Mesodermal cell (in vitro differentiated cells): ENCODE results near the gene IQGAP1. TPM values are rescaled to one million over a fixed set of nuclear protein-coding genes. Genes with fewer than 3 reads are reported as not detected.
"Not testable (repeated sequence)": the region's sequence is repeated elsewhere in the genome, so short reads cannot be mapped to it uniquely, and the experiment has no call there.

Experiments
- H3K27ac ChIP-seq: 2 replicates; pipeline ENCODE4 v1.7.0; 2013; ENCODE audit warnings: mild to moderate bottlenecking, low read depth, low read length, moderate library complexity; ENCODE audit not compliant: severe bottlenecking
- H3K36me3 ChIP-seq: 2 replicates; pipeline ENCODE4 v1.7.1; 2013; ENCODE audit warnings: mild to moderate bottlenecking, low read length, moderate library complexity; ENCODE audit not compliant: control insufficient read depth, insufficient read depth
- H3K4me1 ChIP-seq: one replicate; pipeline ENCODE4 v1.7.1; 2013; ENCODE audit warnings: mild to moderate bottlenecking, low read length; ENCODE audit not compliant: insufficient read depth, control insufficient read depth, poor library complexity, severe bottlenecking
- H3K4me3 ChIP-seq: 2 replicates; pipeline ENCODE4 v1.7.0; 2013; ENCODE audit warnings: low read length, control low read depth, mild to moderate bottlenecking; ENCODE audit not compliant: insufficient read depth, poor library complexity, severe bottlenecking; ENCODE audit errors: extremely low read depth
- H3K9me3 ChIP-seq: 2 replicates; pipeline ENCODE4 v1.7.1; 2013; ENCODE audit warnings: mild to moderate bottlenecking, low read length, moderate library complexity; ENCODE audit not compliant: control insufficient read depth
- WGBS, 2 experiments: methylation state at CpG; one replicate each; pipeline ENCODE4 v1.1.5; 2013; ENCODE audit warnings: missing lambda C conversion rate in 2 of 2; ENCODE audit not compliant: insufficient coverage in 2 of 2; 5-methylcytosine and 5-hydroxymethylcytosine counted together
- polyA plus RNA-seq, 2 experiments: library from polyadenylated mRNA; stranded (reverse); fragments of 50-300 nt; gene quantifications; one replicate each; pipeline ENCODE4 v1.2.3, GENCODE V29; 2013

The IQGAP1 gene
- polyA plus RNA-seq (2013, experiment 1 of 2) = 104 TPM
- 110 TPM for polyA plus RNA-seq (2013, experiment 2 of 2)

- H3K4me3 ChIP-seq = peak within 1 kb of the TSS; percentile 87
- peak within 1 kb of the TSS; percentile 81 for H3K27ac ChIP-seq
These were observed at the start of gene IQGAP1 for GRCh38 chr15:90387534-90388461. Gene IQGAP1, plus strand, starts transcription at chr15:90388242. Its CDS starts 100 bp downstream, at chr15:90388342.

GRCh38 chr15:90338532-90338931 is 49.5 kb upstream of the IQGAP1 start:
- H3K36me3 ChIP-seq = no peaks in the 10 kb centered on the region
- WGBS, 2 experiments = no CpG with 5 or more reads among the region's 1 CpG

More at GRCh38 chr15:90387534-90388461, at the start of gene IQGAP1:
- 8 to 14% methylated on average over 38 to 55 of the region's 62 CpGs for WGBS, 2 experiments
- peaks cover 21% of the 10 kb centered on the region for H3K4me1 ChIP-seq
- peaks cover 17% of the 10 kb centered on the region for H3K36me3 ChIP-seq
- H3K9me3 ChIP-seq = no peaks in the 10 kb centered on the region

GRCh38 chr15:90340345-90340744 is 47.7 kb upstream of the IQGAP1 start:
- Histone ChIP-seq H3K4me3 (no peak overlapping the region), H3K27ac (no peak overlapping the region), H3K36me3 (no peaks in the 10 kb centered on the region), H3K4me1 (peaks cover 4% of the 10 kb centered on the region), H3K9me3 (no peaks in the 10 kb centered on the region)
- 53 to 62% methylated on average over 5 to 6 of the region's 6 CpGs for WGBS, 2 experiments

More at GRCh38 chr15:90338532-90338931, 49.5 kb upstream of the IQGAP1 start:
- Histone ChIP-seq H3K9me3 (no peaks in the 10 kb centered on the region), H3K4me1 (peaks cover 4% of the 10 kb centered on the region), H3K4me3 (no peak overlapping the region), H3K27ac (no peak overlapping the region)

- no peaks in the 10 kb centered on the region for H3K9me3 ChIP-seq
- no peak overlapping the region for H3K27ac ChIP-seq
- no peaks in the 10 kb centered on the region for H3K36me3 ChIP-seq
- H3K4me1 ChIP-seq = no peaks in the 10 kb centered on the region
- 96 to 99% methylated on average over 5 of the region's 5 CpGs for WGBS, 2 experiments
- no peak overlapping the region for H3K4me3 ChIP-seq
These were observed 44.7 kb upstream of the IQGAP1 start for GRCh38 chr15:90343302-90343790.

GRCh38 chr15:90344662-90345061 is 43.4 kb upstream of the IQGAP1 start:
- Histone ChIP-seq H3K4me3 (no peak overlapping the region), H3K9me3 (no peaks in the 10 kb centered on the region), H3K36me3 (no peaks in the 10 kb centered on the region), H3K4me1 (no peaks in the 10 kb centered on the region), H3K27ac (no peak overlapping the region)
- WGBS, 2 experiments = 100% methylated on average over 1 of the region's 1 CpG; no CpG with 5 or more reads in 1 of the 2 experiments

- no peak overlapping the region for H3K27ac ChIP-seq
- no peaks in the 10 kb centered on the region for H3K36me3 ChIP-seq
- no peak overlapping the region for H3K4me3 ChIP-seq
- 37% methylated on average over 2 of the region's 2 CpGs; no CpG with 5 or more reads in 1 of the 2 experiments for WGBS, 2 experiments
- H3K4me1 ChIP-seq = no peaks in the 10 kb centered on the region
- H3K9me3 ChIP-seq = no peaks in the 10 kb centered on the region
These were observed 42.2 kb upstream of the IQGAP1 start for GRCh38 chr15:90345857-90346256.

- WGBS, 2 experiments = no CpG with 5 or more reads among the region's 1 CpG
- not testable (repeated sequence) for H3K4me1 ChIP-seq, H3K27ac ChIP-seq, H3K9me3 ChIP-seq, H3K36me3 ChIP-seq, H3K4me3 ChIP-seq
These were observed 40.5 kb upstream of the IQGAP1 start for GRCh38 chr15:90347431-90348065.

GRCh38 chr15:90348456-90348855 is 39.6 kb upstream of the IQGAP1 start:
- H3K27ac ChIP-seq = no peak overlapping the region
- 84 to 86% methylated on average over 5 of the region's 6 CpGs for WGBS, 2 experiments
- H3K36me3 ChIP-seq = no peaks in the 10 kb centered on the region
- no peaks in the 10 kb centered on the region for H3K4me1 ChIP-seq
- H3K4me3 ChIP-seq = no peak overlapping the region
- no peaks in the 10 kb centered on the region for H3K9me3 ChIP-seq

- H3K4me3 ChIP-seq = no peak overlapping the region
- no peaks in the 10 kb centered on the region for H3K9me3 ChIP-seq
- 96 to 98% methylated on average over 16 to 21 of the region's 21 CpGs for WGBS, 2 experiments
- no peaks in the 10 kb centered on the region for H3K4me1 ChIP-seq
- no peaks in the 10 kb centered on the region for H3K36me3 ChIP-seq
- H3K27ac ChIP-seq = no peak overlapping the region
These were observed 39.0 kb upstream of the IQGAP1 start for GRCh38 chr15:90349072-90349471.

GRCh38 chr15:90349821-90350220 is 38.2 kb upstream of the IQGAP1 start:
- Histone ChIP-seq H3K4me3 (no peak overlapping the region), H3K36me3 (no peaks in the 10 kb centered on the region), H3K27ac (no peak overlapping the region), H3K9me3 (no peaks in the 10 kb centered on the region), H3K4me1 (no peaks in the 10 kb centered on the region)
- WGBS, 2 experiments = 84 to 92% methylated on average over 7 to 9 of the region's 9 CpGs
